HepG2 (cell line): ENCODE measurements around the gene CYP4V2. TPM values are rescaled to one million over a fixed set of nuclear protein-coding genes. Genes with fewer than 3 reads are reported as not detected.

Experiments
- BRD4 ChIP-seq: sonication (generic); formaldehyde crosslinking; IDR thresholded peaks from 2 replicates; pipeline ENCODE4 v1.4.0; 2020; ENCODE audit warnings: missing genetic modification reagents
- CEBPG ChIP-seq: IDR thresholded peaks from 2 replicates; pipeline ENCODE4 v1.6.1; 2016
- EED ChIP-seq: sonication (generic); formaldehyde crosslinking; IDR thresholded peaks from 2 replicates; pipeline ENCODE4 v1.5.0; 2020; ENCODE audit warnings: mild to moderate bottlenecking, missing genetic modification reagents
- FOSL2 ChIP-seq: sonication (generic); formaldehyde crosslinking; IDR thresholded peaks from 2 replicates; pipeline ENCODE4 v1.4.0; 2020; ENCODE audit warnings: missing genetic modification reagents
- GMEB2 ChIP-seq: IDR thresholded peaks from 2 replicates; pipeline ENCODE4 v1.6.1; 2016; ENCODE audit warnings: missing biosample characterization, missing genetic modification reagents, low read depth
- MXD3 ChIP-seq: IDR thresholded peaks from 2 replicates; pipeline ENCODE4 v1.6.1; 2016; ENCODE audit warnings: mild to moderate bottlenecking, missing biosample characterization, missing genetic modification reagents
- SIN3A ChIP-seq: IDR thresholded peaks from 2 replicates; pipeline ENCODE4 v1.6.1; 2011; ENCODE audit warnings: low read depth, mild to moderate bottlenecking, control low read depth, low read length, borderline replicate concordance
- TARDBP ChIP-seq: sonication (generic); formaldehyde crosslinking; IDR thresholded peaks from 2 replicates; pipeline ENCODE4 v1.8.0; 2022; ENCODE audit warnings: mild to moderate bottlenecking, missing genetic modification reagents
- THRA ChIP-seq: sonication (generic); formaldehyde crosslinking; IDR thresholded peaks from 2 replicates; pipeline ENCODE4 v1.4.0; 2020; ENCODE audit warnings: missing genetic modification reagents, borderline replicate concordance
- ZFP91 ChIP-seq: sonication (generic); formaldehyde crosslinking; IDR thresholded peaks from 2 replicates; pipeline ENCODE4 v1.9.0; 2022; ENCODE audit warnings: missing genetic modification reagents, mild to moderate bottlenecking, borderline replicate concordance
- ZNF142 ChIP-seq: sonication (generic); formaldehyde crosslinking; IDR thresholded peaks from 2 replicates; pipeline ENCODE4 v1.4.0; 2020; ENCODE audit warnings: missing genetic modification reagents
- ZNF235 ChIP-seq: sonication (generic); formaldehyde crosslinking; IDR thresholded peaks from 2 replicates; pipeline ENCODE4 v1.8.1; 2023; ENCODE audit warnings: mild to moderate bottlenecking, missing genetic modification reagents, borderline replicate concordance
- ZNF251 ChIP-seq: sonication (generic); formaldehyde crosslinking; IDR thresholded peaks from 2 replicates; pipeline ENCODE4 v1.9.0; 2021; ENCODE audit warnings: mild to moderate bottlenecking, missing genetic modification reagents
- ZNF329 ChIP-seq: sonication (generic); formaldehyde crosslinking; IDR thresholded peaks from 2 replicates; pipeline ENCODE4 v1.9.0; 2021; ENCODE audit warnings: low read depth, mild to moderate bottlenecking, missing genetic modification reagents
- ZNF501 ChIP-seq: sonication (generic); formaldehyde crosslinking; IDR thresholded peaks from 2 replicates; pipeline ENCODE4 v1.5.1; 2020; ENCODE audit warnings: mild to moderate bottlenecking, moderate library complexity, missing genetic modification reagents
- ZNF788 ChIP-seq: sonication (generic); formaldehyde crosslinking; IDR thresholded peaks from 2 replicates; pipeline ENCODE4 v1.5.0; 2020; ENCODE audit warnings: mild to moderate bottlenecking, missing genetic modification reagents, borderline replicate concordance
- ZSCAN31 ChIP-seq: sonication (generic); formaldehyde crosslinking; IDR thresholded peaks from 2 replicates; pipeline ENCODE4 v1.5.0; 2020; ENCODE audit warnings: low read depth, mild to moderate bottlenecking, missing genetic modification reagents
- polyA plus RNA-seq, 8 experiments: library from polyadenylated mRNA; depleted of rRNA in 3 of 8; stranded (reverse) in 7 of 8; unstranded in 1 of 8; fragments of >200 nt; fragmentation: Illumina TruSeq in 4 of 8; extraction: Trizol in 4 of 8; gene quantifications; 2 replicates each; pipeline versions ENCODE4 v1.2.1 to v1.2.3, GENCODE V29; 2011 to 2016; ENCODE audit warnings: low read depth in 4 of 8, missing spikeins in 1 of 8, mixed read lengths in 1 of 8; ENCODE audit not compliant: insufficient read depth in 1 of 8
- total RNA-seq, 5 experiments: library from RNA; depleted of rRNA; stranded (reverse); fragments of >200 nt; fragmentation: Illumina TruSeq; extraction: Trizol; gene quantifications; 2 replicates each; pipeline ENCODE4 v1.2.3, GENCODE V29; 2016; ENCODE audit warnings: low read depth in 1 of 5

The CYP4V2 gene
- total and polyA plus RNA-seq, 2 of the 13 experiments (the other 11 are each of a cell fraction or from before 2014, with no cell fraction given), result 4.7 to 7.2 TPM

- peak; percentile 64; the same call in 1 of the 2 replicates for TF ChIP-seq THRA (CRISPR knock-in tag)
- TF ChIP-seq ZNF251 (CRISPR knock-in tag), result no peak
- peak; percentile 67 for TF ChIP-seq ZNF142 (CRISPR knock-in tag)
- peak; percentile 9; the same call in 1 of the 2 replicates for TF ChIP-seq ZNF329
- peak; percentile 87 for TF ChIP-seq BRD4 (CRISPR knock-in tag)
- TF ChIP-seq CEBPG, result peak; percentile 68
- peak; percentile 70 for TF ChIP-seq TARDBP (CRISPR knock-in tag)
- peak; percentile 94 for TF ChIP-seq ZSCAN31 (CRISPR knock-in tag)
- peak; percentile 24; the same call in 1 of the 2 replicates for TF ChIP-seq MXD3 (CRISPR knock-in tag)
- TF ChIP-seq ZFP91 (CRISPR knock-in tag), result peak; percentile 80; the same call in 1 of the 2 replicates
- 0 out of 2 replicates have a peak, but pooled peaks have one; percentile 35 for TF ChIP-seq GMEB2 (CRISPR knock-in tag)
- TF ChIP-seq FOSL2 (CRISPR knock-in tag), result peak; percentile 22
- no peak for TF ChIP-seq SIN3A
- TF ChIP-seq EED (CRISPR knock-in tag), result no peak
- peak; percentile 74; the same call in 1 of the 2 replicates for TF ChIP-seq ZNF235 (CRISPR knock-in tag)
- peak; percentile 86 for TF ChIP-seq ZNF788 (CRISPR knock-in tag)
- TF ChIP-seq ZNF501 (CRISPR knock-in tag), result peak; percentile 81
Observed at GRCh38 chr4:186191200-186192065, at the start of gene CYP4V2 (continued).
